HPDE6-E6E7 (cell line): ENCODE data around the gene PML.
"Not testable (repeated sequence)": the region's sequence is repeated elsewhere in the genome, so short reads cannot be mapped to it uniquely, and the experiment has no call there.

Source experiments
- DNase-seq: peaks from one replicate; pipeline ENCODE4 v3.0.0; 2011; ENCODE audit warnings: missing footprints; ENCODE audit errors: extremely low spot score

Gene PML

DNA sequence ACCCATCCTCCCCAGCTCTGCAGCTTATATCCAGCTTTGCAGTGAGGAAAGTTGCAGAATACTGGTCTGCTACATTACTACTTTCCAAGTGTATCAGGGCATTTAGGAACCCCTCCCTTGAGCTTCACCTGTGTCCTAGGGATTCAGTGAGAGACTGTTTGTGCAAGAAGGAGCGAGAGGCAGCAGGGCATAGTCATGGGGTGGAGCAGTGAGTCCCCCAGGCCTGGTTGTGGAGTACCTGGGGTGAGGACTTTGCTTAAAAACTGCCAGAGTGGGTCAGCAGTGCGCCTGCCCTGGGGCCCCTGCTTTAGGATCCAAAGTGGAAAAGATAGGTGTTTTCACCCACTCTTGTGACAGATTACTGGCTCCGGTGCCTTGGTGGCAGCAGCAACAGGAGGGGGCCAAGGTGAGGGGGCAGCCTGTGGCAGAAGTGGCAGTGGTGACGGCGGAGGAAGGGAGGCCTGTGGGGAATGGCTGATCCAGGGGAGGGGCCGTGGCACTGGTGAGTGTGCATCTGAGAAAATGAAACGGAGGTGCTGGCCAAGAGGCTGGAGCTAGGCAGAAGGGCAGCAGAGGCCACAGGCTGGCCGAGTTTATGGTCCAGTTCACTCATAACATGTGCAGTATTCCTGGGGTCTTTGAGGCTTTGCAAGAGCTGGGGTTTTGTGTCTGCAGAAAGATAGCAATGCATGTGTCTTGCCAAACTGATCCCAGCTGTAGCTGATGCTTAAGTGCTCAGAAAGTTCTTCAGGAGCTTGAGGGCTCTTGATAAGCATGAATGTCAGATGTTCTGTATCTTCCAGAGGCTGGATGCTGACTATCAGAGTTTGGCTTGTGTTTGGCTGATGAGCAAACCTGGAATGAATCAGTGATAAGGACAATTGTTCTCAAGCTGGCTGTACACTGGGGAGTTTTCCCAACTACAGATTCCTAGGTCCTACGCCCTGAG, 44.5 kb downstream of the PML start:
- no peak for DNase-seq

DNA sequence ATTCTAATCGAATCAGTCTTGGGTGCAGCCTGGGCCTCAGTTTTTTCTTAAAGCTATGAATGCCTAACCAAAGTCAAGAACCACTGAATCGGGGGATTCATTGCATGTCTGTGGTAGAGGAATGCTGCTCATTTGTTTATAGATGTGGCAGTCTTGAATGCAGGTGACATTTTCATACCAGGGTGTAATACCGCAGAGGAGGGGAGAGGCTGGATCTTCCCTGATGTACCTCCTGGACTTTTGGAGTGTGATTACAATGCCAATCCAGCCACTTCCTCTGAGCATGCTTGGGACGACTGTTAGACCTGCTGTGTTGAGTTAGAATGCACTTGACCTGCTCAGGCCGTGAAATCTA, 45.1 kb downstream of the PML start:
- no peak for DNase-seq

DNA sequence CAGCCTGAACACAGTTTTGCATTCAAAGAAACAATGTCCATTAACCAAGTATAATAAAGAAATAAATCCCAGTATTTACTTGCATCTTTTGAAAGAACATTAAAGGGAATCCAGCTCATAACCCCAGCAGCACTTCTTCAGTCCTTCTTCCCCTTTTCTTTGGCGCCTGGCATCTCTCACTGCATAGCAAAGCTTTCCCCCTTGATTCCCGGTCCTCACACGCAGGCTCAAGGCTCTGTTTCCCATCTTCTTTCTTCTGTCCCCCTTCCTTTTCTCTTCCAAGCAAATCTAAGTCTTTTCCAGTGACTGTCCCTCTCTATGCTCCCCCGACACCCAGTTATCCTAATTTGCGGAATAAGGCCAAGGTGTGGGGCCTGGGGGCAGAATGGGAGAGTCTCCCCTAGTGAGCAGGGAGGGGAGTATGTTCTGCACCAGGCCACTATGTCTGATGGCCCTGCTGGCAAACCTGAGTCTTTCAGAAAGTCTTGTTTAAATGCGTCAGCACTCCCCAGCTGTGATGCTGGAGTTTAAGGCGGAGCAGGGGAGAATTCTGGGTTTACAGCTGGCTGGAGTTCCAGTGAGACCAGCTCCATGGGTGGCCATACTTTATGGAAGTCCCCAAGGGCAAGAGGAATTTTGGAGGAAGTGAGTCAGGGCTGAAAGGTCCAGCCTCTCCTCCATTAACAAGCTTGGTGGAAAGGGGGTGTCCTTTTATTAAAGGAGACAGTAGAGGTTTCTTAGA, 45.8 kb downstream of the PML start:
- no peak for DNase-seq

DNA sequence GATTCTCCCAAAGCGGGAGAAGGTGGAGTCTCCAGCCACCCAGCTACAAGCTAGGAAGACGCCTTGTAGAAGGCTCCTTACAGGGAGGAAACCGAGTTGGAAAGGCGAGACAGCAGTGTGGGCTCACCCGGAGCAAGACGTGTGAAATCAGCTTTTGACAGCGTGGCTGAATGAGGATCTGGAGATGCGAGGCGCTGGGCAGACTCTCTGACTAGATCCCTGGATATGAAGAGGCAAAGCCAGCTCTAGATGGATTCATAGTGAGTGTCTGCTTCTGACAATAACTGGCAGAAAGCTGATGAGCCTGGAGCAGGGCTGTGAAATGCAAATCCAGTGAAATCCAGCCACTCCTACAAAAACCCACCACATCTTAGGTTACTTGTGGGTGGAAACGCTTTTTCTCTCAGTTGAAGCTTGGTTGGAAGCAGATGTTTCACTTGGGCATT, 46.8 kb downstream of the PML start:
- DNase-seq, result no peak

DNA sequence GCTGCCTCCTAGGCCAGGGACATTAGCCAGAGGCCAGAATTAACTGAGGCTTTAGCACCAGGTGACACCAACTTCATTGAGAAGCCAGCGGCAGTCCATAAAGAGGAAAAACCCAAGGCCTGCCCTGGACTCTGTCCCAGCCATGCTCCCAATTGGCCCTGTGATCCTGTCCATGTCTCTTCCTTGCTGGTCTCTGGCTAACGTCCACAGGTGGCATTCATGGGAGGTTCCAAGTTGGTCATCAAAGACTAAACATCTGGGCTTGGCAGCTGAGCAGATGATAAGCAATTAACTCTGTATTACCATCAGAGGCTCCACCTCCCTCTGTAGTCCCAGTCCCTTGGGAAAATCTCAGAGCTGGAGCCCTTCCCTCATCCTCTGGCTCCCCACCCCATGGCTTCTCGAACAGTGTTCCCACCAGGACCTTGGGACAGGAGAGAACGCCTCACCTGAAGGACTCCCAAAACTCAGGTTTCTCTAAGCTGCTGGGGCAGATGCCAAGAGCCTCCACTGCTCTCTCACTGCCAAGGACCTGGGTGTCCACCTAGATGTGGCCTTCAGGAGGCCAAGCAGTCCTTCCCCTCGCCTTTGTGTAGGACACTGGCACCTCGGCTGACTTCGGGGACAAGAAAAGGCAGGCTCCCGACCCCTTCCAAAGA, 47.4 kb downstream of the PML start:
- no peak for DNase-seq

DNA sequence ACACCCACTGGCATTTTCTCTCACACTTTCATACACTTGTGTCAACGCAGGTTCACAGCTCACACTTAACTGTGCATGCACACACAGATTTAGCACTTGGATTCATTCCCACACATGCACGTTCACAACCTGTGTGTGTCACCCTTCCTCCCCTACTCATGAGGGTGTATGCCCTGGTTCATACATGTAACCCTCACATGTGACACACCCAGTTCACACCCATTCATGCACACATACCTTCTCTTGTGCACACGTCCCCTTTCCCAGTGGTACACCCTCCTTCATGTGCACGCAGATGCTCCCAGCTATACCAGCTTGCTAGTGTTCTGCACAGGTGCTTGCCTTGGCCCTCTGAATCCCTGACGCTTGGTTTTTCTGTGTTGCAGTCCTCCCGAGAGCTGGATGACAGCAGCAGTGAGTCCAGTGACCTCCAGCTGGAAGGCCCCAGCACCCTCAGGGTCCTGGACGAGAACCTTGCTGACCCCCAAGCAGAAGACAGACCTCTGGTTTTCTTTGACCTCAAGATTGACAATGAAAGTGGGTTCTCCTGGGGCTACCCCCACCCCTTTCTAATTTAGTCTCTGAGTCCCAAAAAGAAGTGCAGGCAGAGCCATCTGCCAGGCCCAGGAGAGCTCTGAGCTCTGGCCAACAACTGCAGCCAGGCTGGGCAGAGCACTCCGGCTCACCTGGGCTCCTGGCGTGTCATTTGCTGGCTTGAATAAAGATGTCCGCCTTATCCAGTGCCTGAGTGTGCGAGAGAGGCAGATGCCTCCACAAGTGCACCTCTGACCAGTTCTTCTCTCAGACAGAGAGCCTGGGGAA, 48.3 kb downstream of the PML start:
- DNase-seq, result no peak

DNA sequence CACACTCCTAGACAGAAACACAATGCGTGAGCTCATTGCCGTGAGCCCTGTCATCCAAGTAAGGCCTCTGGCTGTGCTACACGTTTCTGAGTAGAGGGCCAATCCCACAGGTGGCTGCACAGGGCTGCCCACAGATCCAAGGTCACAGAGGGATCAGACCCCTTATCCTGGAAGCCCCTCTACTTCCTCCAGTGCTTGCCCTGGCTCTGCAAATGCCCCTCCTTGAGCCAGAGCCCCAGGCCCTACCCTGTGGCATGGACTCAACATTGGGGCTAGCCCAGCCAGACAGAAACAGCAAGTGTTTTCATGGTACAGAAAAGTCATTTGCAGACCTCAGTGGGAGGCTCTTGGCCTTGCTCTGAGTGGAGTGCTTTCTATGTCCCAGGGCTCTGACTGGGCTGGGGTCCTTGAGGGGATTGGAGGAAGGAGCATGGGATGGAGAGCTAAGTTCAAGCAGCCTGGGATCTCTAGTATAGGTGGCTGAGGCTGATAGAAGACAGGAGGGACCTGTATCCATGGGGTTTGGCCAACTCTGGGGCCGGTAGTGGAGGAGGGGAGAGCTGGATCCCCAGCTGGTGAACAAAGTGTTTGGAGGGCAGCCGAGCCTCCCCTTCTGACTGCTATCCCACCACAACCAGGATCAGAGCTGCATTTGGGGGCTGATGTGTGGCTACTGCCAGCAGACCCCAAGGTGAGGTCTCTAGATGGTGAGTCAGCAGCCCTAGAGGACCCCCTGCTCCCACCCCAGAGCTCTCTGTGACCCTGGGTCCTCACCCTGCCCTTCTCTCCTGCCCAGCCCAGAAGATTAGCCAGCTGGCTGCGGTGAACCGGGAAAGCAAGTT, 49.1 kb downstream of the PML start:
- no peak for DNase-seq

DNA sequence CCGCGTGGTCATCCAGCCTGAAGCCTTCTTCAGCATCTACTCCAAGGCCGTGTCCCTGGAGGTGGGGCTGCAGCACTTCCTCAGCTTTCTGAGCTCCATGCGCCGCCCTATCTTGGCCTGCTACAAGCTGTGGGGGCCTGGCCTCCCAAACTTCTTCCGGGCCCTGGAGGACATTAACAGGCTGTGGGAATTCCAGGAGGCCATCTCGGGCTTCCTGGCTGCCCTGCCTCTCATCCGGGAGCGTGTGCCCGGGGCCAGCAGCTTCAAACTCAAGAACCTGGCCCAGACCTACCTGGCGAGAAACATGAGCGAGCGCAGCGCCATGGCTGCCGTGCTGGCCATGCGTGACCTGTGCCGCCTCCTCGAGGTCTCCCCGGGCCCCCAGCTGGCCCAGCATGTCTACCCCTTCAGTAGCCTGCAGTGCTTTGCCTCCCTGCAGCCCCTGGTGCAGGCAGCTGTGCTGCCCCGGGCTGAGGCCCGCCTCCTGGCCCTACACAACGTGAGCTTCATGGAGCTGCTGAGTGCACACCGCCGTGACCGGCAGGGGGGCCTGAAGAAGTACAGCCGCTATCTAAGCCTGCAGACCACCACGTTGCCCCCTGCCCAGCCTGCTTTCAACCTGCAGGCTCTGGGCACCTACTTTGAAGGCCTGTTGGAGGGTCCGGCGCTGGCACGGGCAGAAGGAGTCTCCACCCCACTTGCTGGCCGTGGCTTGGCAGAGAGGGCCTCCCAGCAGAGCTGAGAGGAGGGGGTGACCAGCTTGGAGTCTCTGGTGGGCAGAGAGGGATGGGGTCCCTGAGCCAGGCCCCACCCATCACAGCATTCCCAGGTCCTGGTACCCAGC, 50.0 kb downstream of the PML start:
- no peak for DNase-seq

DNA sequence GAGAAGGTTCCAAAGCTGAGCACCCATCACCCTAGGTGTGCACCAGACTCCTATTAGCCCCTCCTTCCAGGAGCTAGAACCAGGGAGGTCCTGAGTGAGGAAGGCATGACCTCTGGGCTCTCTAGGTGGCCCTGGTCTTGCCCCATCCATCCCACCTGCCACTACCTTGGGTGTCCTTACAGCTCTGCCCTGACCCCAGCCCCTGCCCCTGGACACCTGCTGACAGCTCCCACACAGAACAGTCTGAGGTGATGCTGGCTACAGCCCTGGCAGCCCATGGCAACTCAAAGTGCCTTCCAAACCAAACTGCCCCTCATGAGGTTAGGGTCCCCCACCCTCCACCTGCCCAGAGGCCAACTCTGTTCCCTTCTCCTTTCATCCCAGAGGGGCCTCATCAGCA, 50.7 kb downstream of the PML start:
- DNase-seq, result no peak

DNA sequence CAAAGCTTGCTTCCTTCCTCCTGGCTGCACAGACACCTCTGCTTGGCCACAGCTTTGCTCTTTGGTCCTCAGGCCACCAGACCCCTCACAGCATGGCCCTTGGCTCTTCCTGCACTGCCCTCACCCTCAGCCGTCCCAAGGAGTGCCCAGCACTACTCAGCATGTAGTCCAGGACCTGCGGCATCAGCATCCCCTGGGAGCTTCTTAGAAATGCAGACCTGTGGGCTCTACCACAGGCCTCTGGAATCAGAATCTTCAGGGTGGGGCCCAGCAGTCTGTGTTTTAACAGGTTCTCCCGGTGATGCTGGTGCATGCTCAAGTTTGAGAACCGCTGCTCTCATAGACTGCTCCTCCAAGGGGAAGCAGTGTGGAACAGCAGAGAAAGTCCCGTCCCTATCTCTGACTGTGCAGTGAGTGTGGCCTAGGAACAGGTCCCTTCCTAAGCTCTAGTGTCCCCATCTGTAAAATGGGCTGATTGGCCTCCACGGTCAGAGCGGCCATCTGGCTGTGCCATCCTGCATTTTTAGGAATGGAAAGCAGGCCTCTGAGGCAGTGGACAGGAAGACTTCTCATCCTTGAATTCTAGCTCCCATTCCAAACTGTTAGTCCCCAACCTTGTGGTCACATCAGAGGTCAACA, 51.2 kb downstream of the PML start:
- DNase-seq, result no peak

DNA sequence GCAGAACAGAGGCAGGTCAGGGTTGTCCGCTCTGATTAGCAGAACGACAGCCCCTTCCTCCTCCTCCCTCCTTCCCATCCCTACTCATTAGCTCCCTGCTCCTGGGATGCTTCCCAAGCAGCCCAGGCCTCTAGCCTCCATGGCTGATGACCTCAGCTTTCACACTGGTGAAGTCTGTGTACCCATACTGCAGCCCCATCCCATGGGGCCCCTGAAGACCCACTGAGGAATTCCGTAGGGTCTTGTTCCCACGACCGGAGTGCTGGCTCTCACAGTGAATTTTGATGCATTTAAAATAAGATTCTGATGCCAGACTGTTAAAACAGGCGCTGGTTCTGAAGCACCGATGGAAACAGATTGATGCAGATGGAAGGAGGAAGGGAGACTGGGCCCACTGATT, 51.8 kb downstream of the PML start:
- DNase-seq, result no peak

DNA sequence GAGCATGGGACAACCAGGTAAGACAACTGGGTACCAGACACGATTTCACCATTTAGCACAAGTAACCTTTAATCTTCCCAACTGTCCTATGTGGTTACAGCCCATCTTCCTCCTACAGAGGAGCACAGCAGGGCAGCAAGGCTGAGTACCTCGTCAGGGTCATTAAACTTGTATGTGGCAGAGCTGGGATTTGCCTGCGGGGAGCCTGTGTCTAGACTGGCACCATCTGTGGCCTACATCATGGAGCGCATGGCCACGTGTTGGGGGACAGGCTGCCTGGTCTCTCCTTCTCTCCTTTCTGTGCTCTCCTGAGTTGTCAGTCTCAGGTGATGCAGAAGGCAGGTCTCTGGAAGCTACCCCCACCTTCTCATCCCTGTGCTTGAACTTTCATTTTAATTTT, 55.6 kb downstream of the PML start:
- DNase-seq, result no peak

DNA sequence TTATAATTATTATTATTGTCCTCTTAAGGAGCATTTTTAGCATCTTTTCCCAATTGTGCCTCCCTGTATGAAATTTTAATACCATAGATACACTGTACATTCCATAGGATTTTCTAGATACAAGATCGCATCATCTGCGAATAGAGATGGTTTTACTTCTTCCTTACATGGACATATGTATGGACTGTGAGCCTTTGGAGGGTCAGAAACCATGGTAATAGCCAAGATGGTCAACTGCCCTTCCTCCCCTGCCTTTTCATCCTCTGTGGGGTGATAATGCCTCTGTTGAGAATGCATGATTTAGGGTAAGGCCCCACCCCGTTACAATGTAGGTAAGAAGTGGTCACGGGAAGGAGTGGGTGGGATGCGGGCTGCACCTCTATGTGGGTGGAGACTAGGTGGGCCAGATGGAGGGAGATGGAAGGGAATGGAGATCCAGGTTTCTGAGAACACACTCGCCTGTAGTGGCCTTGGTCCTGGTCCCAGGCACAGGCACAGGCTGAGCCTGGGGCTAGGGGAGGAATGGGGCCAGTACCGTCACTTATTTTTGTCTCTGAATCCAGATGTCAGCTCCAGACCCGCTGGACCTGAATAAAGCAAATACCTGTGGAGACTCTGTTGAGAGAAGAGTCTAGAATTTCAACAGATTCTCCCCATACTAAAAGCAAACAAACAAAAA, 56.2 kb downstream of the PML start:
- no peak for DNase-seq

DNA sequence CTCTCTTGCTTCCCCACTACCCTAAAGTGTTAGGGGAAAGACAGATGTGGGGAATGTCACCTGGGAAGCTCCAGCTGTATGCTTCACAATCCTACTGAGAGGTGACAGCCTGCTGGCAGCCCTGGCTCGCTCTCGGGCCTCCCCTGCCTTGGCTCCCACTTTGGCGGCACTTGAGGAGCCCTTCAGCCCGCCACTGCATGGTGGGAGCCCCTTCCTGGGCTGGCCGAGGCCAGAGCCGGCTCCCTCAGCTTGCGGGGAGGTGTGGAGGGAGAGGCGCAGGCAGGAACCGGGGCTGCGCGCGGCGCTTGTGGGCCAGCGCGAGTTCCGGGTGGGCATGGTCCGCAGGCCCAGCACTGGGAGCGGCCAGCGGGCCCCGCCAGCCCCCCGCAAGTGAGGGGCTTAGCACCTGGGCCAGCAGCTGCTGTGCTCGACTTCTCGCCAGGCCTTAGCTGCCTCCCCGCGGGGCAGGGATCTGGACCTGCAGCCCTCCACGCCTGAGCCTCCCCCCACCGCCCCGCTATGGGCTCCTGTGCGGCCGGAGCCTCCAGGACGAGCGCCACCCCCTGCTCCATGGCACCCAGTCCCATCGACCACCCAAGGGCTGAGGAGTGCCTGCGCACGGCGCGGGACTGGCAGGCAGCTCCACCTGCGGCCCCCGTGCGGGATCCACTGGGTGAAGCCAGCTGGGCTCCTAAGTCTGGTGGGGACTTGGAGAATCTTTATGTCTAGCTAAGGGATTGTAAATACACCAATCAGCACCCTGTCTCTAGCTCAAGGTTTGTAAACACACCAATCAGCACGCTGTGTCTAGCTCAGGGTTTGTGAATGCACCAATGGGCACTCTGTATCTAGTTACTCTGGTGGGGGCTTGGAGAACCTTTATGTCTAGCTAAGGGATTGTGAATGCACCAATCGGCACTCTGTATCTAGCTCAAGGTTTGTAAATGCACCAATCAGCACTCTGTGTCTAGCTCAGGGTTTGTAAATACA, 58.0 kb downstream of the PML start:
- not testable (repeated sequence) for DNase-seq

DNA sequence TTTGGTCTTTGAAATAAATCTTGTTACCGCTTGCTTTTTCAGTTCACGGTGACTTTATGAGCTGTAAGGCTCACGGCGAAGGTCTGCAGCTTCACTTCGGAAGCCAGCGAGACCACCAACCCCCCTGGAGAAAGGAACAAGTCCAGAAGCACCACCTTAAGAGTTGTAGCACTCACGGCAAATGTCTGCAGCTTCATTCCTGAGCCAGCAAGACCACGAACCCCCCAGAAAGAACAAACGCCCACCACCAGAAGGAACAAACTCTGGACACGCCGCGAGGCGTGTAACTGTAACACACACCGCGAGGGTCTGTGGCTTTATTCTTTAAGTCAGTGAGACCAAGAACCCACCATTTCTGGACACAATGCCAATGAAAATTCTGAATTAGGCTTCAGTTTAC, 59.0 kb downstream of the PML start:
- no peak for DNase-seq

DNA sequence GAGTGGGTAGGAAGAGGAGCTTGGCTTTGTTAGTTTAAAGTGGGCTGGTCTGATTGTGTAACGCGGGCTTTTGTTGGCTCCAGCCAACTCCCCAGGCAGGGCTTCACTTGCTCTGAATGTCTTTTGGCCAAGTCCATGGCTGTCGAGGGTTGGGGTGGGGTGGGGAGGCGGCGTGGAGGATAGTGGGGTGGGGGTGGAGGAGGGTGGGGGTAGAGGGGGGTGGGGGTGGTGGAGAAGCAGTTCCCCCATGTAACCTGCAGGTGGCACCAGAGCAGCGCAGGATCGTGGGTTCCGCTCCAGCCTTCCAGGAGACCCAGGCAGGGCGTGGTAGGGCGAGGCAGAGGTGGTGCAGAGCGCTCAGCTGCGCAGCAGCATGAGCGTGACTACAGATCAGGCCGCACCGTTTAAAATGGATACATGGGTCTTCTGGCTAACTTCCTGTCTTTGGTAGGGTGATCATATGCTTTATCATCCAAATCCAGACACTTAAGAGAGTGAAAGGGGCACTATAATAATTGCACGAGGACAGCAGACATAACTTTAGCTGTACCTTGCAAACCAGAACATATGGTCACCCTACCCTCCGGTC, 59.5 kb downstream of the PML start:
- peak; percentile 66 for DNase-seq

DNA sequence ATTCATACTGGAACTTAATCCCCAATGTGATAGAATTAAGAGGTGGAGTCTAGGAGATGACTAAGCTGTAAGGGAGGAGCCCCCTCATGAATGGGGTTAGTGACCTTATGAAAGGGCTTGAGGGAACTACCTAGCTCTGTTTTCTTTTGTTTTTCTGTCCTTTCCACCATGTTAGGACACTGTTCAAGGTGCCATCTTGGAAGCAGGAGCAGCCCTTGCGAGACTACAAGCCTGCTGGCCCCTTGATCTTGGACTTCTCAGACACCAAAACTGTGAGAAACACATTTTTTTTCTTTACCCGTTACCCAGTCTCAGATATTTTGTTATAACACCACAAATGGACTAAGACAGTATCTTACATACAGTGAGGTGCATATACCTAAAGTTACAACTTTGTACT, 61.3 kb downstream of the PML start:
- DNase-seq, result no peak
